NOMO-1 (cell line): ENCODE data around the gene ECEL1.
"Not testable (repeated sequence)": the region's sequence is repeated elsewhere in the genome, so short reads cannot be mapped to it uniquely, and the experiment has no call there.

Source experiments
- DNase-seq, 2 experiments: peaks; one replicate each; lab custom pipeline; 2025; ENCODE audit not compliant: unreplicated experiment in 2 of 2; lab: John Stamatoyannopoulos, UW

The ECEL1 gene

GRCh38 chr2:232464544-232464885, 23.1 kb downstream of the ECEL1 start:
- no peak for DNase-seq

- no peak for DNase-seq
Measured at GRCh38 chr2:232463701-232464543, 23.7 kb downstream of the ECEL1 start.

GRCh38 chr2:232460171-232460570, 27.5 kb downstream of the ECEL1 start:
- no peak for DNase-seq

- no peak for DNase-seq
Measured at GRCh38 chr2:232459419-232460035, 28.1 kb downstream of the ECEL1 start.

- DNase-seq, result no peak
Measured at GRCh38 chr2:232458661-232459418, 28.8 kb downstream of the ECEL1 start.

GRCh38 chr2:232458051-232458660, 29.5 kb downstream of the ECEL1 start:
- no peak for DNase-seq

GRCh38 chr2:232457121-232458011, 30.3 kb downstream of the ECEL1 start:
- no peak for DNase-seq

GRCh38 chr2:232456296-232457120, 31.1 kb downstream of the ECEL1 start:
- DNase-seq, result no peak

- no peak for DNase-seq
Measured at GRCh38 chr2:232455426-232456255, 32.0 kb downstream of the ECEL1 start, which contains the start of gene ALPI. ALPI (plus strand) TSS chr2:232456153; CDS start chr2:232456200, 47 bp downstream.

- DNase-seq, result no peak
Measured at GRCh38 chr2:232454630-232455029, 33.0 kb downstream of the ECEL1 start.

GRCh38 chr2:232451645-232452044, 36.0 kb downstream of the ECEL1 start:
- DNase-seq, result not testable (repeated sequence)

- DNase-seq, result no peak
Measured at GRCh38 chr2:232449964-232450363, 37.7 kb downstream of the ECEL1 start.

- DNase-seq, result no peak
Measured at GRCh38 chr2:232448304-232448690, 39.3 kb downstream of the ECEL1 start.

GRCh38 chr2:232447638-232448303, 39.9 kb downstream of the ECEL1 start:
- no peak for DNase-seq

- DNase-seq, result no peak
Measured at GRCh38 chr2:232447091-232447620, 40.5 kb downstream of the ECEL1 start.

- DNase-seq, result not testable (repeated sequence)
Measured at GRCh38 chr2:232446266-232446777, 41.3 kb downstream of the ECEL1 start.

- DNase-seq, result not testable (repeated sequence)
Measured at GRCh38 chr2:232445149-232445885, 42.3 kb downstream of the ECEL1 start.
